Measurements from ENCODE around the gene MUS81.
A peak's percentile ranks its signal among the peaks of the same experiment; 100 is the strongest.
"Not testable (repeated sequence)": the region's sequence is repeated elsewhere in the genome, so short reads cannot be mapped to it uniquely, and the experiment has no call there.

Gene MUS81

DNA sequence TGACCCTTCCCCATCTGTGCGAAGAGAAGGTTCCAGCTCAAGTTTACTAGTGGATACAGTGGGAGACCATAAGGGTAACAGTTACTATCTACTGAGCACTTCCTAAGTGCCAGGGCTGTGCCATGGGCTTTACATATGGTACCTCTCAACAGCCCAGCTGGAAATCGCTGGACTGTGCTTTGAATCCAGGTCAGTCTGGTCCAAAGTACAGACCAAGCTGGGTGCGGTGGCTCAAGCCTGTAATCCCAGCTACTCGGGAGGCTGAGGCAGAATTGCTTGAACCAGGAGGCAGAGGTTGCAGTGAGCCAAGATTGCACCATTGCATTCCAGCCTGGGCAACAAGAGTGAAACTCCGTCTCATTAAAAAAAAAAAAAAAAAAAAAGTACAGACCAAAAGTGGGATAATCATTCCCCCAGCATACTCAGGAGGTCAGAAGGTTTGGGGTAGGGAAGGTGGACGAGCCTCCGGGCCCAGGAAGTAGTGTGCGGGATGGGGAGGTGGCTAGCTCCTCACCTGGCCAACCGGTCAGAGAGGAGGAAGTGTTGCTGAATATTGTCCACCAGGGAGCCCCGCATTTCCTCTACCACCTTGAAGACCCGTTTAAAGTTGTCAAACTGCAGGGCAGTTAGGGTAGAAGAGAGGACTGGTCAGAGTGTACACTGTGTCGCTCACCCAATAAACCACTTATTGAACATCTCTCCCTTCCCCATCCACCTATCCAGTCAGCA lies 25.7 kb downstream of the MUS81 start:
- DNase-seq (ENCODE audit: low read depth, low spot score): no peak
- H3K4me3 ChIP-seq (ENCODE audit: low read length): no peak overlapping the region

DNA sequence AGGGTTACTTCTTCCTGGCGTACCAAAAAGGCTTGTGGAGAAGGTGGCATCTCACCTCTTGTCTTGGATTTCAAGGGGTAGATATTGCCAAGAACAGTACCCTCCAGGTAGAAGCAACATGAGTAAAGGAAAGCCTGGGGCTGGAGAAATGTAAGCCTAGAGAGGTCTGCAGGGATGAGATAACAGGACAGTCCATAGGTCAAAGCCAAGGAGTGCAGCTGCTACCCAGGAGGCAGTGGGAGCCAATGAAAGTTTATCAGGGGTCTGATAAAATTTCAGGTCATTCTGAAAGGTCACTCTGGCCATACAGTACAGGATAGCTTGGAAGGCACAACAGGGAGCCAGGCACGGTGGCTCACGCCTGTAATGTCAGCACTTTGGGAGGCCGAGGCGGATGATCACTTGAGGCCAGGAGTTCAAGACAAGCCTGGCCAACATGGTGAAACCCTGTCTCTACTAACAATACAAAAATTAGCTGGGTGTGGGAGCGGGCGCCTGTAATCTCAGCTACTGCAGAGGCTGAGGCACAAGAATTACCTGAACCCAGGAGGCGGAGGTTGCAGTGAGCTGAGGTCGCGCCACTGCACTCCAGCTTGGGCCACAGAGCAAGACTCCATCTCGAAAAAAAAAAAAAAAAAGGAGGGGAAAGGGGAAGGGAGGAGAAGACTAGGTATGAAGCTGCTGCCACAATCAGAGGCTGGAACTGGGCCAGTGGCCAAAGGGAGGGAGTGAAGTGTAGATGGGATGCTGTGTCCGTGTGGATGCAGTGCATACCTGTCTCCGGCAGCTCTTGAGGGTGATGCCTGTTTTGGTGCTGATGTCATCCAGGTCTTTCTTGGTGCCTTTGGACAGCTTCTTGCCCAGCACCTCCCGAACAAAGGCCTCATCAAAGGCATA lies 26.8 kb downstream of the MUS81 start:
- H3K4me3 ChIP-seq (ENCODE audit: low read length): peak overlapping the region; percentile 92
- DNase-seq (ENCODE audit: low read depth, low spot score): no peak

GRCh38 chr11:65887723-65888162 lies 27.5 kb downstream of the MUS81 start:
- no peak for DNase-seq (ENCODE audit: low read depth, low spot score)
- peak overlapping the region; percentile 92 for H3K4me3 ChIP-seq (ENCODE audit: low read length)

DNA sequence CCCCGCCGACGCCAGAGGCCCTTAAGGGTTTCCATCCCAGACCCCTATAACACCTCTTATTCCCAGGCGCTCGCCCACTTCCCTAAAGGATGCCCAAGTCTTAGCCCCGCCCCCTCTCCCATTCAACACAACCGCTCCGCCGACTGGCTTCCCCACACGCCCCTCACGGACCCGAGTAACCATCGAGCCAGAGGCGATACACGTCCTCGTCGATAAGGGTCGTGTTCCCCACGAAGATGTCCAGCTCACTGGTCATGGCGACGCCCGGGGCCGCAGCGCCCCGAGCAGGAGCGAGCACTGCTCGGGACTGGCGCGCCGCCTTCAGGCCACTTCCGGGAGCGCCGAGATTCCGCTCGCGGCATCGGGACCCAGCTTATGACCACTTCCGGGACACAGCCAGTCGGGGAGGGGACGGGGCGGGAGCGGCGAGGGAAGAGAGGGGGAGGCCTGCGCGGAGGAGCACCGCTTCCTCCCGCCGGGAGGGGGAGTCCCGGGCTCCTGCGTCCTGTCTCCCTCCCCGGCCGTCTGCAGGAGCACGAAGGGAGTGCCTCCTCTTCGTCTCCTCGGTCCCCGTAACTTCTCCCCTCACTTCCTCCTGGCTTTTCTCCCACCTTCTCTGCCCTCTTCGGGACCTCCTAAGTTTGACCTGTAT lies 28.1 kb downstream of the MUS81 start, which contains the start of gene FIBP:
TSS of gene FIBP (minus strand) at position 309 of the 652 bp plus-strand sequence. CDS start at position 256, 53 bp downstream.
- DNase-seq (ENCODE audit: low read depth, low spot score): peak; percentile 93
- peak within 1 kb of the TSS; percentile 92 for H3K4me3 ChIP-seq (ENCODE audit: low read length)

GRCh38 chr11:65890324-65891218 lies 30.3 kb downstream of the MUS81 start, which contains the start of gene CCDC85B:
TSS of gene CCDC85B (plus strand) at chr11:65890673. CDS start at chr11:65890784, 111 bp downstream.
- peak within 1 kb of the TSS; percentile 67 for H3K4me3 ChIP-seq (ENCODE audit: low read length)
- peak; percentile 92 for DNase-seq (ENCODE audit: low read depth, low spot score)

DNA sequence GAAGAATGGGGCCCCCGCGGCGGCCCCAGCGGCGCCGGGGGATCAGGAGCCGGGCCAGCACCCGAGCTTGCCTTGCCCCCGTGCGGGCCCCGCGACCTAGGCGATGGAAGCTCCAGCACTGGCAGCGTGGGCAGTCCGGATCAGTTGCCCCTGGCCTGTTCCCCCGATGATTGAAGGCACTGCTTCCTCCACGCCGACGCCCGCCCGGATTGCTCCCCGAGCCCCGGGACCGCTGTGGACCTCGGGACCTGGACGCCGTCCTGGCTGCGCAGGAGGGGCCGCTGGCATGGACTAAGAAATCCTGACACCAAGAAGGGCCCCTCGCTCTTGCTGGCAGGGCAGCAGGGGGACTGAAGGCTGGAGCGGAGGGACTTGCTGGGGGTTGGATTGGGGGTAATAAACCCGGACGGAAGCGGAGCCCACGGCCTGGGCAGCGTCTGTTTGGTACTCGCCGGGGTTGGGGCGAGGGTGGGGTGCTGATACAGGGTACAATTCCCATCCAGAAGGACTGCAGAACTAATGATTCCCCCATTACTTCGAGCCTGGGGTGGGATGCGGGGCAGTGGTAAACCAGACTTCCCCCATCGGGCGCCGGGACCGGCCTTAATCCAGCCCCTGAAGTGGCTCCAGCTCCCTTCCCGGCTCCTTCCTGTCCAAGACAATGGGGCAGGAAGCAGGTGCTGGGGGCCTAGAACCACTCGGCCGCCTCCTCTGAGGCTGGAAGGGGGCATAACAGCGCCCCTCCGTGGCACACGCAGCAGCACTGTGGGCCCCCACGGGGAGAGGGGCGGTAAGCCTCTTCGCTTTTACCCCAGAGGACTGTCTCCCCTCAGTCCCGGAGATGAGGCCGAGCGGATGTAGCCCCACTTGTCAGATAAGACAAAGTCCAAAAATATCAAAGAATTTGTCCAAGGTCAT lies 31.2 kb downstream of the MUS81 start:
- DNase-seq (ENCODE audit: low read depth, low spot score): no peak
- peak overlapping the region; percentile 67 for H3K4me3 ChIP-seq (ENCODE audit: low read length)

DNA sequence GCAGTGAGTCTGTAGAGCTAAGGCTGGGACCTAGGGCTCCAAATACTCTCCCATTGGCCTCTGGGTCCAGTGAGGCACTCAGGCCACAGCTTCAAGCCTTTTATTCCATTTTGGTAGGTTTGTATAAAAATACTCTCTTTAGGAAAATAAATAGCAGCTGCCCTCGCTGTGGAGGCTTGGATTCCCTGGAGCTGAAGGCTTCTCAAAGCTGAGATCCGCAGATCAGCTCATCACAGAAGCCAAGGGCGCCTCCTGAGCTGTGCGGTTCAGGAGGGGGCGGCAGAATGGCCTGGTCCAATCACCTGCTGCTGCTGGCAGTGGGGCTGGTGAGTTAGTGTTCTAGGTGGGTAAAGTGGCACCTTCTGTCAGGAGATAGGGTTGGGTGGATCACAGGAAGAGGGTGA lies 31.9 kb downstream of the MUS81 start:
- not testable (repeated sequence) for DNase-seq (ENCODE audit: low read depth, low spot score); H3K4me3 ChIP-seq (ENCODE audit: low read length)

- no peak overlapping the region for H3K4me3 ChIP-seq (ENCODE audit: low read length)
- no peak for DNase-seq (ENCODE audit: low read depth, low spot score)
These were observed 32.6 kb downstream of the MUS81 start for GRCh38 chr11:65892661-65893317.

- DNase-seq (ENCODE audit: low read depth, low spot score): no peak
- H3K4me3 ChIP-seq (ENCODE audit: low read length): no peak overlapping the region
These were observed 33.9 kb downstream of the MUS81 start for GRCh38 chr11:65894034-65894591.

DNA sequence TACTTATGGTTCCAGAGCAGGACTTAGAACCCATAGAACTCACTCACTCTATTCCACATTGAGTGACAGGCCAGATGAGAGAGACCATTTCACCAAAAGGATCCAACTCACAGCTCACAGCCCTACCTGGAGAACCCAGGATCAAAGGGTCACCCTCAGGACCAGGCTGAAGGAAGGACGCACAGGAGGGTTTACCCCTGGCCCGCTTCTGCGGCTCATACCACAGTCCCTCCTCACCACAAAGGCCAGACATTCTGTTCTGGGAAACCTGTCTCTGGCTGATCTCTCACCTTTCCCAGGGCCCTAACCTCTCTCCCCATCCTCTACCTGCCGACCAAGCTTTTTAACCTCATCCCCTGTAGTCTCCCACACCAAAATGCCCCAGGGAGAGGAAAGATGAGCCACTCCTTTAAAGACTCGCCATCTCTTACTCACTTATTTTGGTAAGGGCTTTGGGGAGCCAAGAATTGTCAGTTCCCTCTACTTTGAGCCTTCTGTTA lies 35.3 kb downstream of the MUS81 start:
- H3K4me3 ChIP-seq (ENCODE audit: low read length): no peak overlapping the region
- no peak for DNase-seq (ENCODE audit: low read depth, low spot score)

DNA sequence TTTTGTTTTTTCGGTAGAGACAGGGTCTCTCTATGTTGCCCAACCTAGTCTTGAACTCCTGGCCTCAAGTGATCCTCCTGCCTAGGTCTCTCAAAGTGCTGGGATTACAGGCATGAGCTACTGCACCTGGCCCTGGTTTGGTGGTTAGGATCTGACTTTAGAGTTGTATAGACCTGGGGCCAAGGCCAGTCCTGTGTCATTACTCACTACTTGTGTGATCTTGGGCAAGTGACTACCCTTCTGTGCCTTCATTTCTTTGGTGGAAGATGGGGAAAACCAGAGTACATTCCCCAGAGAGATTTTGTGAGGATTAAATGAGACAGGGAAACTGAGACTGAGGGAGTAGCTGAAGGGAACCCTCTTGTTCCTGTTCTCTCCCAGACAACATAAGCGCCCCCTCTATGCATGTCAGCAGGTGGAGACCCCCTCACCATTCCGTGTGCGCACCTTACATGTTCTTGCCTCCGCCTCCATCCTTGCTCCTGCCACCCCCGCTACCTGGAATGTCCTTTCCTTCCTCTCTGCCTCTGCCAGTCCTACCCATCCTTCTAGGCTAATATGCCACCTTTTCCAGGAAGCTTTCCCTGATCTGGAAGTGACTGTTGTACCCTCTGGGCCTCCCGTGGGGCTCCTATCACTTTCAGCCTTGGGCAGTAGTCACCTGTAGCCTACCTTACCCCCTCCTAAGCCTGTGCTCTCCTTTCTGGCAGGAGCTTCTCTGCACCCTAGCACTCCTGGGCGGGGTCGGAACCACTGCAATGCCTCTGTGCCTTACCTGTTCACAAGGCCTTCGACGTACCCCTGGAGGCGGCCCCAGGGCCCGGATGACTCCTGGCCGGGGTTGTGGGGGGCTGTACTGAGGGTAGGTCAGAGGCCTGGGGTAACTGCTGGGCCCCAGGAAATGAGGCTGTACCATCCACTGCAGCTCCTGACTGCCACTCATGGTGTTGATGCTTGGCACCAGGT lies 36.1 kb downstream of the MUS81 start:
- DNase-seq (ENCODE audit: low read depth, low spot score): no peak

GRCh38 chr11:65897020-65897471 lies 36.8 kb downstream of the MUS81 start:
- no peak overlapping the region for H3K4me3 ChIP-seq (ENCODE audit: low read length)
- no peak for DNase-seq (ENCODE audit: low read depth, low spot score)

More for the DNA sequence above, 36.1 kb downstream of the MUS81 start:
- H3K4me3 ChIP-seq (ENCODE audit: low read length): no peak overlapping the region

- no peak for DNase-seq (ENCODE audit: low read depth, low spot score)
- H3K4me3 ChIP-seq (ENCODE audit: low read length): no peak overlapping the region
These were observed 38.6 kb downstream of the MUS81 start for GRCh38 chr11:65898656-65899355.

- DNase-seq (ENCODE audit: low read depth, low spot score): no peak
- H3K4me3 ChIP-seq (ENCODE audit: low read length): no peak overlapping the region; the same call in 1 of the 2 replicates
These were observed 39.3 kb downstream of the MUS81 start for GRCh38 chr11:65899356-65900124.
